ENCODE results near the gene CIB4. TPM values are rescaled to one million over a fixed set of nuclear protein-coding genes. Genes with fewer than 3 reads are reported as not detected.

The CIB4 gene
- total and polyA plus RNA-seq, 9 donors, result 3.9 TPM; not detected in 8

- 76 to 82% (median 78%) methylated on average over 7 of the region's 7 CpGs for WGBS, 3 donors
- Histone ChIP-seq H3K27me3 (no peaks in the 10 kb centered on the region), H3K4me3 (no peak overlapping the region), H3K9me3 (no peaks in the 10 kb centered on the region), H3K4me1 (ENCODE audit: insufficient read depth) (peaks cover 9% of the 10 kb centered on the region), H3K27ac (no peak overlapping the region), H3K36me3 (no peaks in the 10 kb centered on the region)
- intact Hi-C loops (cut with DNase I), result no loop called here
- DNase-seq, result no peak
- TF ChIP-seq CTCF (IDR thresholded peaks at IDR 0.05) (no peak), EP300 (IDR thresholded peaks at IDR 0.05) (no peak), POLR2A (IDR thresholded peaks at IDR 0.05) (no peak)
Observed at GRCh38 chr2:26651470-26651771, 10.3 kb upstream of the CIB4 start.

- no peak for DNase-seq
- TF ChIP-seq POLR2A (IDR thresholded peaks at IDR 0.05) (no peak), EP300 (IDR thresholded peaks at IDR 0.05) (no peak)
- Histone ChIP-seq H3K27me3 (no peaks in the 10 kb centered on the region), H3K27ac (no peak overlapping the region), H3K4me1 (ENCODE audit: insufficient read depth) (peaks cover 9% of the 10 kb centered on the region), H3K9me3 (no peaks in the 10 kb centered on the region), H3K36me3 (no peaks in the 10 kb centered on the region), H3K4me3 (no peak overlapping the region)
- intact Hi-C loops (cut with DNase I), result no loop called here
- 59 to 70% (median 64%) methylated on average over 12 of the region's 12 CpGs for WGBS, 3 donors
Observed at GRCh38 chr2:26650713-26651469, 9.7 kb upstream of the CIB4 start.

- peak in 1 of 5 donors; percentile 15 for DNase-seq
- no peak overlapping the region for H3K27ac ChIP-seq
Observed at GRCh38 chr2:26649992-26650712, 9.0 kb upstream of the CIB4 start.

GRCh38 chr2:26649322-26649721 lies 8.2 kb upstream of the CIB4 start:
- peaks cover 9% of the 10 kb centered on the region for H3K4me1 ChIP-seq (ENCODE audit: insufficient read depth)
- no peaks in the 10 kb centered on the region for H3K9me3 ChIP-seq
- no peak overlapping the region for H3K4me3 ChIP-seq
- no peak overlapping the region for H3K27ac ChIP-seq
- peak in 1 of 5 donors; percentile 5 for DNase-seq
- WGBS, 3 donors, result 55 to 67% (median 65%) methylated on average over 7 of the region's 7 CpGs
- no peaks in the 10 kb centered on the region for H3K36me3 ChIP-seq
- intact Hi-C loops (cut with DNase I), result no loop called here
- no peaks in the 10 kb centered on the region for H3K27me3 ChIP-seq
- TF ChIP-seq CTCF (IDR thresholded peaks at IDR 0.05), result no peak
- TF ChIP-seq POLR2A (IDR thresholded peaks at IDR 0.05), result no peak
- TF ChIP-seq EP300 (IDR thresholded peaks at IDR 0.05), result no peak

More at GRCh38 chr2:26649992-26650712, 9.0 kb upstream of the CIB4 start:
- 73 to 77% (median 77%) methylated on average over 12 of the region's 12 CpGs for WGBS, 3 donors
- no peak for TF ChIP-seq EP300 (IDR thresholded peaks at IDR 0.05)
- no peak for TF ChIP-seq CTCF (IDR thresholded peaks at IDR 0.05)
- TF ChIP-seq POLR2A (IDR thresholded peaks at IDR 0.05), result no peak
- intact Hi-C loops (cut with DNase I), result no loop called here
- Histone ChIP-seq H3K27me3 (no peaks in the 10 kb centered on the region), H3K9me3 (no peaks in the 10 kb centered on the region), H3K4me1 (ENCODE audit: insufficient read depth) (peaks cover 9% of the 10 kb centered on the region), H3K4me3 (no peak overlapping the region), H3K36me3 (no peaks in the 10 kb centered on the region)

GRCh38 chr2:26648516-26648915 lies 7.3 kb upstream of the CIB4 start:
- no peaks in the 10 kb centered on the region for H3K36me3 ChIP-seq
- TF ChIP-seq CTCF (IDR thresholded peaks at IDR 0.05), result no peak
- no peak for TF ChIP-seq EP300 (IDR thresholded peaks at IDR 0.05)
- TF ChIP-seq POLR2A (IDR thresholded peaks at IDR 0.05), result no peak
- no peaks in the 10 kb centered on the region for H3K9me3 ChIP-seq
- intact Hi-C loops (cut with DNase I), result no loop called here
- H3K4me1 ChIP-seq (ENCODE audit: insufficient read depth), result peaks cover 9% of the 10 kb centered on the region
- no peak for DNase-seq
- no peak overlapping the region for H3K4me3 ChIP-seq
- H3K27me3 ChIP-seq, result no peaks in the 10 kb centered on the region
- 85 to 89% (median 89%) methylated on average over 6 of the region's 6 CpGs for WGBS, 3 donors
- H3K27ac ChIP-seq, result no peak overlapping the region

Data from ovary (tissue), 9 donors.